Gastrocnemius medialis (tissue), 4 donors: ENCODE data around the gene KISS1.

Source experiments
- CTCF ChIP-seq, 5 experiments: fragments of 450-650 bp in 3 of 5; fragments of 200-600 bp in 2 of 5; sonication (generic) in 2 of 5; IDR thresholded peaks in 4 of 5; conservative IDR thresholded peaks in 1 of 5; 1 replicate in 4 of 5; 2 replicates in 1 of 5; pipeline ENCODE4 v1.5.1; 2016 to 2019; ENCODE audit warnings: antibody characterized with exemption in 5 of 5, mild to moderate bottlenecking in 3 of 5, moderate library complexity in 3 of 5
- POLR2A ChIP-seq, 2 donors: fragments of 450-650 bp; IDR thresholded peaks; one replicate each; pipeline ENCODE4 v1.6.1; 2017; ENCODE audit warnings: antibody characterized with exemption in 2 of 2, mild to moderate bottlenecking in 2 of 2, moderate library complexity in 2 of 2

GRCh38 chr1:204196068-204196795 lies at the start of gene KISS1:
- no peak for TF ChIP-seq CTCF (IDR thresholded peaks at IDR 0.05 in 4 of 5, conservative IDR thresholded peaks at IDR 0.05 in 1 of 5)
- no peak for TF ChIP-seq POLR2A (IDR thresholded peaks at IDR 0.05)
